Measurements from ENCODE around the gene AGPAT1. TPM values are rescaled to one million over a fixed set of nuclear protein-coding genes. Genes with fewer than 3 reads are reported as not detected.

Gene AGPAT1
- total RNA-seq, 1 donor from 2014 or later: 63.2 TPM

DNA sequence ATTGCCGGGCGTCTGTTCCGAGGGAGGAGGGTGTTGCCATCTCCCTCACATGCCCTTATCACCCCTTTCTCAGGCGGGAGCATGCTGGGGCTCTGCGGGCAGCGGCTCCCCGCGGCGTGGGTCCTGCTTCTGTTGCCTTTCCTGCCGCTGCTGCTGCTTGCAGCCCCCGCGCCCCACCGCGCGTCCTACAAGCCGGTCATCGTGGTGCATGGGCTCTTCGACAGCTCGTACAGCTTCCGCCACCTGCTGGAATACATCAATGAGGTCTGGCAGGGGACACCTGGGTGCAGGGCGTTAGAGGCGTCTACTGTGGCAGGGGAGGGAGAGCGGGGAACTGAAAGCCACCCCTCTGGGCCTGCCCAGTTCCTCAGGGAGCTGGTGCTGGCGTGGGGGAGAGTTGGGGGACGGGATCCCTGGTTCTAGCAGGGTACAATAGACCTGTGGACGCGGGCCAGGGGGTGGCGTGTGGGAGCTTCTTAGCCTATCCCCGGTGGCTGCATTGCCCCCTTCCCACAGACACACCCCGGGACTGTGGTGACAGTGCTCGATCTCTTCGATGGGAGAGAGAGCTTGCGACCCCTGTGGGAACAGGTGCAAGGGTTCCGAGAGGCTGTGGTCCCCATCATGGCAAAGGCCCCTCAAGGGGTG is 21.2 kb downstream of the AGPAT1 start:
- DNase-seq (ENCODE audit: low spot score in 2 of 2, unreplicated experiment in 2 of 2): peak in 1 of 2 experiments; percentile 70
- peaks cover 17% of the 10 kb centered on the region for H3K36me3 Mint-ChIP-seq

DNA sequence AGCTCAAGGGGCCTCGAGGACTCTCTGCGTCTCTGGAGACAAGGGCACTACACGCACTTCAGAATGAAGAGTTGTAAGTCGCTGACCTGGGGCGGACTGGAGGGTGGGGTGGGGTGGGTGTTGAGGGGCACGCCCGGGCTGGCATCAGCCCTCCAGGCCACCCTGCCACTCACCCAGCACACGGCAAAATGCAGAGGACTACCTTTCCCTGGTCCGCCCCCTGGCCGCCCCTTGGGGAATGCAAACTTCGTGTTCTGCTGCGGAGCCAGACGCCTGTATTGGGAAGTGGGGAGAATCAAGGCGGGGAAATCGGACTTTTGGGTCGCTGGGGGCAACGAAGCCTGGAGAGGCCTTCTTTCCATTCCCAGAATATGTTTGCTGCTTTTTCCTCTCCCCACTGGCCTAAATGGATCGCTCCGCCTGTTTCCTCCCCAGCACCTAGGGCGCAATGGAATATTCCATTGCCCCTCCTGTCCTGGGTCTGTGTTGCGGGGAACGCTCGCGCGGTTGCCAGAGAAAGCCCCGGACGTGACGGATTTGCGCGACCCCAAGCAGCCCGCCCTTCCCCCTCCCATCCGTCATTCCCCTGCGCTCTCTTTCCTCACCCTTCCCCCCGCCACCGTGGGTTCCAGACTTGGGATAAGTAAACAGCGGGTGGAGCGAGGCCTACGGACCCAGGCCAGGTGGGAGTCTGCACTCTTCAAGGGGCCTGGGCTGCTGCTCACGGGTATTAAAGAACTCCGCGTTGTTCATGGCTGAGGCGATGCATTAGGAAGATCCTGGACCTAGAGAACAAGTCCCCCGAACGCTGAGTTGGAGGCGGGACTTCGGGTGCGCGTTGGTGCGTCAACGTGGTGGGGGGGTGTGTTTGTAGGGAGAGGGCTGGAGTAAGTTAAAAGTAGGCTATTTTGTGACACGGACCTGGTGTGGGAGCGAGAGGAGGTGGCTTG is 22.0 kb downstream of the AGPAT1 start, which contains the start of gene PPT2:
PPT2 (plus strand) TSS at position 578 of the 950 bp plus-strand sequence. CDS start 454 bp downstream, outside the sequence.
- H3K4me3 Mint-ChIP-seq: peak within 1 kb of the TSS; percentile 99
- TF ChIP-seq, protein P1, sequence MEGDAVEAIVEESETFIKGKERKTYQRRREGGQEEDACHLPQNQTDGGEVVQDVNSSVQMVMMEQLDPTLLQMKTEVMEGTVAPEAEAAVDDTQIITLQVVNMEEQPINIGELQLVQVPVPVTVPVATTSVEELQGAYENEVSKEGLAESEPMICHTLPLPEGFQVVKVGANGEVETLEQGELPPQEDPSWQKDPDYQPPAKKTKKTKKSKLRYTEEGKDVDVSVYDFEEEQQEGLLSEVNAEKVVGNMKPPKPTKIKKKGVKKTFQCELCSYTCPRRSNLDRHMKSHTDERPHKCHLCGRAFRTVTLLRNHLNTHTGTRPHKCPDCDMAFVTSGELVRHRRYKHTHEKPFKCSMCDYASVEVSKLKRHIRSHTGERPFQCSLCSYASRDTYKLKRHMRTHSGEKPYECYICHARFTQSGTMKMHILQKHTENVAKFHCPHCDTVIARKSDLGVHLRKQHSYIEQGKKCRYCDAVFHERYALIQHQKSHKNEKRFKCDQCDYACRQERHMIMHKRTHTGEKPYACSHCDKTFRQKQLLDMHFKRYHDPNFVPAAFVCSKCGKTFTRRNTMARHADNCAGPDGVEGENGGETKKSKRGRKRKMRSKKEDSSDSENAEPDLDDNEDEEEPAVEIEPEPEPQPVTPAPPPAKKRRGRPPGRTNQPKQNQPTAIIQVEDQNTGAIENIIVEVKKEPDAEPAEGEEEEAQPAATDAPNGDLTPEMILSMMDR (IDR thresholded peaks at IDR 0.05; ENCODE audit: unreplicated experiment): no peak

More for the DNA sequence above, 21.2 kb downstream of the AGPAT1 start:
- Mint-ChIP-seq H3K4me3 (peak overlapping the region; percentile 99), H3K27me3 (ENCODE audit: low read depth) (peaks cover 5% of the 10 kb centered on the region), H3K4me1 (peaks cover 42% of the 10 kb centered on the region), H3K9me3 (no peaks in the 10 kb centered on the region), H3K27ac (peak overlapping the region; percentile 99)
- TF ChIP-seq, protein P1 (IDR thresholded peaks at IDR 0.05; ENCODE audit: unreplicated experiment): peak; percentile 45

DNA sequence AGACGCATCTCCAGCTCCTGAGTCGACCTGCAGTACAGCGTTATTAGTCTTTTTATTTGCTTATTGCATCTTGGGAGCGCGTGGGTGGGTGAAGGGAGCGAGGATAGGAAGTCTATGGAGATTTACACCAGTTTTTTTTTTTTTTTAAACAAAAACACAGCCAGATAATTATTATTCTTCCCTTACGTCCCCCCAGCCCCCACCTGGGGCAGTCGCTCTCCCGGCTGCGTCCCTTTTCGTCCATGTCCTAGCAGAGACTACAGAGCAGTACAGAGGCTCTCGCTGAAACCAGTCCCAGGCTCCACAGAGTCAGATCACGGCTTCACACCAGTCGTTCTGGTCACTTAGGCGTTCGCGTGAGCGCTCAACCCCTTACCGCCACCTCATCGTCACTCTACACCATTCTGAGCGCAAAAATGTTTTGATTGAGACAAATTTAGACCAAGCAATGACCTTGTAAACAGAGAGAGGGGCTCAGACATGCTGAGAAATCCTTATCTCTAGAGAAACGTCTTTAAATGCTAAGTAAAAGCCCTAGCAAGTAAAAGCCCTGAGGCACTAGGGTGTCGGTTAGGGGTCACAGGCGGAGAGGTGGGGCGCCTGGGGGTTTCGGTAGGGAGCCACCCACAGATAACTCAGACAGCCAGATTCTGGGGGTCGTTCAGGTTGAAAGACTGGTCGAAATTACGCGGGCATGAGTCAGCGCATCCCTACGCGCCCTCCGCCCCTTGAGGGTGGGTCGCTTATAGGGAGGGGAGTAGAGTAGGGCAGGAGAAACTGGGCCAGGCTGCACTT is 22.9 kb downstream of the AGPAT1 start:
- peak in 1 of 2 experiments; percentile 61 for DNase-seq (ENCODE audit: low spot score in 2 of 2, unreplicated experiment in 2 of 2)

More for the DNA sequence above, 22.0 kb downstream of the AGPAT1 start, which contains the start of gene PPT2:
- H3K9me3 Mint-ChIP-seq: no peaks in the 10 kb centered on the region
- peaks cover 5% of the 10 kb centered on the region for H3K27me3 Mint-ChIP-seq (ENCODE audit: low read depth)
- H3K4me1 Mint-ChIP-seq: peaks cover 42% of the 10 kb centered on the region
- peak; percentile 69 to 82 for DNase-seq (ENCODE audit: low spot score in 2 of 2, unreplicated experiment in 2 of 2)
- peak within 1 kb of the TSS; percentile 99 for H3K27ac Mint-ChIP-seq
- peaks cover 14% of the 10 kb centered on the region for H3K36me3 Mint-ChIP-seq

DNA sequence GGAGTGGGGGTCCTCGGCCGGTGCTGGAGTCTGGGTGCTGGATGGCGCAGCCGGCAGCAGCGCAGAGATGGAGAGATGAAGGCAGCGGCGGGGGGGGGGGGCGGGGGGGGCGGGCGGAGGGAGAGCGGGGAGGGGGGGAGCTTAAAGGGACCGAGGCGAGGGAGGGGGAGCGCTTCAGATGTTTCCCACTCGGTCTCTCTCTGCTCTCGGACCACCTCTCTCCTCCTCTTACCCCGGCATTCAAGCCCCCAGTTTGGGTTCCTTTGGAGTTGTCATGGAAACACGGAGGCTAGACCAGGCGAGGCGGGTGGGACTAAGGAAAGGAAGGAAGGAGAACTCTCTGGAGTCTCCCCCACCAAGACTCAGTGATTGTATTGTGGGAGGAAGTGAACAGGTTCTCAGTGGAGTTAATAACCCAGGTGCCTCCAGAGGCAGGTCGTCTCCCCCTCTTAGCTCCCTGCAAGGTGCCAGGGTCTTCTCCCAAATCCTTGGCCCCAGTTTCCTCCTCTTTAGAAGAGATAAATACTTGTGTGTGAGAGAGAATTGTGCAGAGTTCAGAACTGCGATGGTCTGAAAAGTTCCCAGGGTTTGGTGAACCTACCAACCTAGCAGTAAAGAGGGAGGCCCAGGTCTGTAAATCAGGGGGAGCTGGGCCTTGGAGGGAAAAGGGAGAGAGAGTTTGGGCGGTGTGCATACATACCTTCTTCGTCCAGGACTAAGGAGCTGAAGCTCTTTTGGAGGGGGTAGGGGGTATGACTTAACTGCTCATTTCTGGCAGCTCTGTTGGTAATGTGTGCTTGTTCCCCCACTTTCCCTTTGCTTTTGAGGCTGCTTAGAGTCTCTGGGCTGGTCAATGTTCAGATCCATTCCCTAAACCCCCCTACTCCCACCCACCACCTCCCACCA is 23.8 kb downstream of the AGPAT1 start, which contains the start of gene PRRT1:
PRRT1 (minus strand) TSS at position 77 of the 906 bp plus-strand sequence. CDS start 112 bp downstream, outside the sequence.
- Mint-ChIP-seq H3K36me3 (peaks cover 3% of the 10 kb centered on the region), H3K4me1 (peaks cover 42% of the 10 kb centered on the region), H3K27me3 (ENCODE audit: low read depth) (peaks cover 5% of the 10 kb centered on the region), H3K27ac (peak within 1 kb of the TSS; percentile 99), H3K9me3 (no peaks in the 10 kb centered on the region), H3K4me3 (peak within 1 kb of the TSS; percentile 99)
- no peak for DNase-seq (ENCODE audit: low spot score in 2 of 2, unreplicated experiment in 2 of 2)
- TF ChIP-seq, protein P1 (IDR thresholded peaks at IDR 0.05; ENCODE audit: unreplicated experiment): no peak

More for the DNA sequence above, 22.9 kb downstream of the AGPAT1 start:
- H3K4me3 Mint-ChIP-seq: peak overlapping the region; percentile 99
- H3K27ac Mint-ChIP-seq: peak overlapping the region; percentile 99
- TF ChIP-seq, protein P1 (IDR thresholded peaks at IDR 0.05; ENCODE audit: unreplicated experiment): no peak
- peaks cover 42% of the 10 kb centered on the region for H3K4me1 Mint-ChIP-seq
- no peaks in the 10 kb centered on the region for H3K9me3 Mint-ChIP-seq
- peaks cover 10% of the 10 kb centered on the region for H3K36me3 Mint-ChIP-seq
- H3K27me3 Mint-ChIP-seq (ENCODE audit: low read depth): peaks cover 5% of the 10 kb centered on the region
